Gastroesophageal sphincter (tissue), 4 donors: ENCODE measurements around the gene METAP1D. TPM values are rescaled to one million over a fixed set of nuclear protein-coding genes. Genes with fewer than 3 reads are reported as not detected.
A peak's percentile ranks its signal among the peaks of the same experiment; 100 is the strongest.
"Not testable (repeated sequence)": the region's sequence is repeated elsewhere in the genome, so short reads cannot be mapped to it uniquely, and the experiment has no call there.

ENCODE experiments used
- ATAC-seq: fragments of 150-250 bp; one replicate; pipeline ENCODE4 v1.9.1; 2016; ENCODE audit warnings: mild to moderate bottlenecking, moderate library complexity
- H3K27ac ChIP-seq, 4 donors: fragments of 200-600 bp; sonication (generic) in 3 of 4; 1 replicate in 3 of 4; 2 replicates in 1 of 4; pipeline ENCODE4 v1.5.1; 2016 to 2019
- H3K27me3 ChIP-seq: fragments of 200-600 bp; sonication (generic); one replicate; pipeline ENCODE4 v1.5.1; 2019
- H3K36me3 ChIP-seq, 2 donors: fragments of 200-600 bp; sonication (generic); one replicate each; pipeline ENCODE4 v1.5.1; 2019; ENCODE audit warnings: control low read depth in 1 of 2
- H3K4me1 ChIP-seq, 3 donors: fragments of 200-600 bp; sonication (generic); 1 replicate in 2 of 3; 2 replicates in 1 of 3; pipeline ENCODE4 v1.5.1; 2016 to 2019; ENCODE audit warnings: control low read depth in 2 of 3
- H3K4me3 ChIP-seq, 2 donors: fragments of 200-600 bp; sonication (generic); one replicate each; pipeline ENCODE4 v1.5.1; 2019; ENCODE audit warnings: mild to moderate bottlenecking in 1 of 2, moderate library complexity in 1 of 2
- H3K9me3 ChIP-seq, 3 donors: fragments of 200-600 bp; sonication (generic); one replicate each; pipeline ENCODE4 v1.5.1; 2017 to 2019; ENCODE audit warnings: control low read depth in 2 of 3
- EP300 ChIP-seq: sonication (generic); formaldehyde crosslinking; IDR thresholded peaks from one replicate; pipeline ENCODE4 v1.6.1; 2017; ENCODE audit warnings: antibody characterized with exemption, mild to moderate bottlenecking
- POLR2A ChIP-seq, 2 donors: fragments of 450-650 bp; IDR thresholded peaks; one replicate each; pipeline ENCODE4 v1.6.1; 2017; ENCODE audit warnings: antibody characterized with exemption in 2 of 2, mild to moderate bottlenecking in 2 of 2, moderate library complexity in 1 of 2
- POLR2AphosphoS5 ChIP-seq: sonication (generic); formaldehyde crosslinking; IDR thresholded peaks from one replicate; pipeline ENCODE4 v1.6.1; 2017; ENCODE audit warnings: antibody characterized with exemption
- WGBS, 2 donors: methylation state at CpG; one replicate each; pipeline ENCODE4 v1.1.5; 2018; ENCODE audit warnings: low coverage in 1 of 2; 5-methylcytosine and 5-hydroxymethylcytosine counted together
- total RNA-seq, 4 donors: library from RNA; depleted of rRNA; stranded (reverse); fragments of >200 nt; gene quantifications; one replicate each; pipeline ENCODE4 v1.1.0, GENCODE V29; 2016
- TF ChIP-seq, protein P1 (sequence below), 4 experiments: fragments of 200-600 bp in 2 of 4; fragments of 450-650 bp in 2 of 4; sonication (generic) in 1 of 4; IDR thresholded peaks; one replicate each; pipeline ENCODE4 v1.5.1; 2017 to 2019; ENCODE audit warnings: antibody characterized with exemption in 4 of 4, mild to moderate bottlenecking in 2 of 4, moderate library complexity in 2 of 4

The METAP1D gene
- total RNA-seq, 4 donors from 2014 or later: 1.8 to 9.2 (median 4.2) TPM

DNA sequence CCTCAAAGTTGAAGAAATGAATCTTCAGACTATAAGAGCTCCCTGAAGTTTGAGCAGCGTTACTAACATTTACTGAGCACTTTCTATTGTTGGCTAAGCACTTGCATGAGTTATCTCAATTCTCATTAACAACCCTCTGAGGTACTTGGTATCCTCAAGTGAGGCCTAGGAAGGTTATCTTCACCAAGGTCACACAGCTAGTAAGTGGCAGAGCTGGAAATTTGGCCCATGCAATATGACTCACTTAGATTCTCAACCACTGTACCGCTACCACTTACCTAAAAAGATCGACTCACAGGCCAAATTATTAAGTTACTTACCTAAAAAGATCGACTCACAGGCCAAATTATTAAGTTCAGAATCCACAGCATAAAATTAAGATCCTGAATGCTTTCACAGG, 8.7 kb upstream of the METAP1D start:
- TF ChIP-seq, protein P1, sequence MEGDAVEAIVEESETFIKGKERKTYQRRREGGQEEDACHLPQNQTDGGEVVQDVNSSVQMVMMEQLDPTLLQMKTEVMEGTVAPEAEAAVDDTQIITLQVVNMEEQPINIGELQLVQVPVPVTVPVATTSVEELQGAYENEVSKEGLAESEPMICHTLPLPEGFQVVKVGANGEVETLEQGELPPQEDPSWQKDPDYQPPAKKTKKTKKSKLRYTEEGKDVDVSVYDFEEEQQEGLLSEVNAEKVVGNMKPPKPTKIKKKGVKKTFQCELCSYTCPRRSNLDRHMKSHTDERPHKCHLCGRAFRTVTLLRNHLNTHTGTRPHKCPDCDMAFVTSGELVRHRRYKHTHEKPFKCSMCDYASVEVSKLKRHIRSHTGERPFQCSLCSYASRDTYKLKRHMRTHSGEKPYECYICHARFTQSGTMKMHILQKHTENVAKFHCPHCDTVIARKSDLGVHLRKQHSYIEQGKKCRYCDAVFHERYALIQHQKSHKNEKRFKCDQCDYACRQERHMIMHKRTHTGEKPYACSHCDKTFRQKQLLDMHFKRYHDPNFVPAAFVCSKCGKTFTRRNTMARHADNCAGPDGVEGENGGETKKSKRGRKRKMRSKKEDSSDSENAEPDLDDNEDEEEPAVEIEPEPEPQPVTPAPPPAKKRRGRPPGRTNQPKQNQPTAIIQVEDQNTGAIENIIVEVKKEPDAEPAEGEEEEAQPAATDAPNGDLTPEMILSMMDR (IDR thresholded peaks at IDR 0.05): no peak
- no peak for TF ChIP-seq POLR2AphosphoS5
- H3K36me3 ChIP-seq: no peaks in the 10 kb centered on the region
- no peak overlapping the region for H3K27ac ChIP-seq
- no peak overlapping the region for H3K4me3 ChIP-seq
- no peaks in the 10 kb centered on the region for H3K9me3 ChIP-seq
- no peak for ATAC-seq
- no peaks in the 10 kb centered on the region for H3K27me3 ChIP-seq
- H3K4me1 ChIP-seq: no peaks in the 10 kb centered on the region
- 84 to 94% methylated on average over 4 of the region's 4 CpGs for WGBS, 2 donors

DNA sequence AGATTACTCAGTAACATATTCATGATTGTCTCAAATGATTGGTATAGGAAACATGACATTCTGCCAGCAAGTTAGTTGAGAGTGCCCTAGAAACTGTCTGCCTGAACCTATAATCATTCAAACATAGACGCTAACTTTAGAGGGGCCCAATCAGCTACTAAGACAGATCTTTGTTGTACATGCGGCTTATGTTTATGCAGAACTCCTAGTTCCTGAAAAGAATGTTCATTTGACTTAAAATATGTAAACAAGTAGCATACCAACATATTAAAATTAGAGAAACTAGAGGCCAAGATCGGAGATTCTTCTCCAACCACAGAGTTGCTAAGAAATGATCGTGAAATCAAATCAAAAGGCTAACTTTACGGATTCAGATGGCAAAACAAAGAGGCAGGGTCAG, 4.2 kb upstream of the METAP1D start:
- WGBS, 2 donors: 74 to 75% methylated on average over 3 to 5 of the region's 5 CpGs

DNA sequence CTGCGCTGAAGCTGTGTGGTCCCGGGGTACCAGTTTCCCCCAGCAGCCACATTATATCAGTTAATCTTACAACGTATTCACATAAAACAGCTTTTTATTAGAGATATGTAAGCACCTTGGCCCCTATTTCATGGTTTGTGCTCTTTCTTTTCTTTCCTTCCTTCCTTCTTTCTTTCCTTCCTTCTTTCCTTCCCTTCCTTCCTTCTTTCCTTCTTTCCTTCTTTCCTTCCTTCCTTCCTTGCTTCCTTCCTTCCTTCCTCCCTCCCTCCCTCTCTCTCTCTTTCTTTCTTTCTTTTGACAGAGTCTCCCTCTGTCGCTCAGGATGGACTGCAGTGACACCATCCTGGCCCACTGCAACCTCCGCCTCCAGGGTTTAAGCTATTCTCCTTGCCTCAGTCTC, 3.7 kb upstream of the METAP1D start:
- ATAC-seq: no peak
- Histone ChIP-seq H3K9me3 (no peaks in the 10 kb centered on the region), H3K36me3 (no peaks in the 10 kb centered on the region), H3K27me3 (no peaks in the 10 kb centered on the region), H3K27ac (no peak overlapping the region), H3K4me3 (no peak overlapping the region), H3K4me1 (peaks cover 0 to 18% (median 13%) of the 10 kb centered on the region in 3 donors)
- TF ChIP-seq, protein P1 (IDR thresholded peaks at IDR 0.05): no peak
- TF ChIP-seq EP300 (no peak), POLR2AphosphoS5 (no peak), POLR2A (IDR thresholded peaks at IDR 0.05) (no peak)
- WGBS, 2 donors: 84 to 93% methylated on average over 4 of the region's 5 CpGs

More for the DNA sequence above, 4.2 kb upstream of the METAP1D start:
- no peaks in the 10 kb centered on the region for H3K9me3 ChIP-seq
- no peaks in the 10 kb centered on the region for H3K27me3 ChIP-seq
- peaks cover 0 to 15% (median 11%) of the 10 kb centered on the region in 3 donors for H3K4me1 ChIP-seq
- ATAC-seq: no peak
- H3K36me3 ChIP-seq: no peaks in the 10 kb centered on the region
- H3K4me3 ChIP-seq: no peak overlapping the region
- no peak overlapping the region for H3K27ac ChIP-seq
- TF ChIP-seq, protein P1 (IDR thresholded peaks at IDR 0.05): no peak
- no peak for TF ChIP-seq EP300
- TF ChIP-seq POLR2AphosphoS5: no peak
- TF ChIP-seq POLR2A (IDR thresholded peaks at IDR 0.05): no peak

DNA sequence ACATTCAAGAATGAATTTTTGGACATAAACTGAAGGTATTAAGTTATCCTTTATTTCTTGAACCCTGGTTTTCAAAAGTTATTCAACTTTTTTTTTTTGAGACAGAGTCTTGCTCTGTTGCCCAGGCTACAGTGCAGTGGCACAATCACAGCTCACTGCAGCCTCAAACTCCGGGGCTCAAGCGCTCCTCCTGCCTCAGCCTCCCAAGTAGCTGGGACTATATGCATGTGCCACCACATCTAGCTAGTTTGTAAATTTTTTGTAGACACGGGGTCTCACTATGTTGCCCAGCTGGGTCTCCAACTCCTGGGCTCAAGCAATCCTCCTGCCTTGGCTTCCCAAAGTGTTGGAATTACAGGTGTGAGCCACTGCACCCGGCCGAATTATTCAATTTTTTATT, 2.7 kb upstream of the METAP1D start:
- not testable (repeated sequence) for H3K27me3 ChIP-seq, H3K4me3 ChIP-seq, H3K36me3 ChIP-seq, H3K9me3 ChIP-seq, H3K27ac ChIP-seq, ATAC-seq
- 83 to 90% methylated on average over 3 to 4 of the region's 5 CpGs for WGBS, 2 donors
- H3K4me1 ChIP-seq: peaks cover 0 to 18% (median 13%) of the 10 kb centered on the region in 3 donors

DNA sequence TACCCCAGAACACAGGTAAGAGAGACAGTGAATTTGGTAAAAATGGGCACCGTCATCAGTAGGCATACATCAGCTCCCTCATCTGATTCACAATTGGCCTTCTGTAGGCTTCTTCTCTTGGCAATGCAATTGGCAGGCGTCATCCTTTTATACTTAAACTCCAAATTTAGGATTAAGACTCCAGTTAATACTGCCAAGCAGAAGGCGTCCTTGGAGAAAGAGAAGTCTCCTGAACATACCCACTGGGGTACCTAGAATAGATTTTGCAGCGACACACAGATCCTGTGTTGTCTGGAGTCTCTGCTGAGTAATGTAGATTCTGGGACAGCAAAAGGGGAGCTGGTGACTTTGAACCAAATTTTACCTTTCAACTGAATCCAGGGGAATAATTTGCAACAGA, 592 bp upstream of the METAP1D start:
- no peaks in the 10 kb centered on the region for H3K9me3 ChIP-seq
- H3K4me1 ChIP-seq: peaks cover 0 to 18% (median 13%) of the 10 kb centered on the region in 3 donors
- no peak for ATAC-seq
- peak overlapping the region; percentile 74 to 79 for H3K4me3 ChIP-seq
- TF ChIP-seq POLR2AphosphoS5 (no peak), EP300 (no peak), POLR2A (IDR thresholded peaks at IDR 0.05) (no peak)
- TF ChIP-seq, protein P1 (IDR thresholded peaks at IDR 0.05): no peak
- H3K27me3 ChIP-seq: no peaks in the 10 kb centered on the region
- WGBS, 2 donors: 28 to 39% methylated on average over 3 to 4 of the region's 4 CpGs
- peak overlapping the region in 3 of 4 donors; percentile 67 to 74 (median 70) for H3K27ac ChIP-seq
- H3K36me3 ChIP-seq: no peaks in the 10 kb centered on the region
